Immature natural killer cell (primary cell): ENCODE measurements around the gene SERINC5. TPM values are rescaled to one million over a fixed set of nuclear protein-coding genes. Genes with fewer than 3 reads are reported as not detected.
"Not testable (repeated sequence)": the region's sequence is repeated elsewhere in the genome, so short reads cannot be mapped to it uniquely, and the experiment has no call there.

ENCODE experiments used
- DNase-seq, 3 donors: peaks; one replicate each; pipeline ENCODE4 v3.0.0; 2022; ENCODE audit warnings: mixed read lengths in 1 of 3
- H3K27ac Mint-ChIP-seq, 6 donors: one replicate each; pipeline ENCODE4 v1.8.0; 2020; ENCODE audit warnings: mixed read lengths in 6 of 6, mild to moderate bottlenecking in 5 of 6, inconsistent platforms in 4 of 6, moderate library complexity in 3 of 6
- H3K27me3 Mint-ChIP-seq, 3 donors: one replicate each; pipeline ENCODE4 v1.8.0; 2020 to 2021; ENCODE audit warnings: low read depth in 3 of 3, mild to moderate bottlenecking in 3 of 3, mixed read lengths in 3 of 3, moderate library complexity in 3 of 3, inconsistent platforms in 1 of 3
- H3K36me3 Mint-ChIP-seq, 3 donors: one replicate each; pipeline ENCODE4 v1.8.0; 2020; ENCODE audit warnings: mixed read lengths in 3 of 3, inconsistent platforms in 2 of 3, mild to moderate bottlenecking in 2 of 3
- H3K4me1 Mint-ChIP-seq, 2 donors: one replicate each; pipeline ENCODE4 v1.8.0; 2020; ENCODE audit warnings: inconsistent platforms in 2 of 2, mild to moderate bottlenecking in 2 of 2, mixed read lengths in 2 of 2, moderate library complexity in 1 of 2
- H3K4me3 Mint-ChIP-seq, 5 donors: one replicate each; pipeline ENCODE4 v1.8.0; 2020; ENCODE audit warnings: mild to moderate bottlenecking in 5 of 5, mixed read lengths in 5 of 5, inconsistent platforms in 3 of 5, moderate library complexity in 3 of 5
- H3K9me3 Mint-ChIP-seq, 6 donors: one replicate each; pipeline ENCODE4 v1.8.0; 2020; ENCODE audit warnings: mild to moderate bottlenecking in 6 of 6, mixed read lengths in 6 of 6, inconsistent platforms in 4 of 6, moderate library complexity in 3 of 6
- polyA plus RNA-seq, 3 donors: library from polyadenylated mRNA; unstranded; fragments of 300-500 nt; fragmentation: Illumina TruSeq; gene quantifications; one replicate each; pipeline ENCODE4 v1.2.3, GENCODE V29; 2021

The SERINC5 gene
- polyA plus RNA-seq, 3 donors from 2014 or later, result 0.69 to 2.3 (median 1.1) TPM

DNA sequence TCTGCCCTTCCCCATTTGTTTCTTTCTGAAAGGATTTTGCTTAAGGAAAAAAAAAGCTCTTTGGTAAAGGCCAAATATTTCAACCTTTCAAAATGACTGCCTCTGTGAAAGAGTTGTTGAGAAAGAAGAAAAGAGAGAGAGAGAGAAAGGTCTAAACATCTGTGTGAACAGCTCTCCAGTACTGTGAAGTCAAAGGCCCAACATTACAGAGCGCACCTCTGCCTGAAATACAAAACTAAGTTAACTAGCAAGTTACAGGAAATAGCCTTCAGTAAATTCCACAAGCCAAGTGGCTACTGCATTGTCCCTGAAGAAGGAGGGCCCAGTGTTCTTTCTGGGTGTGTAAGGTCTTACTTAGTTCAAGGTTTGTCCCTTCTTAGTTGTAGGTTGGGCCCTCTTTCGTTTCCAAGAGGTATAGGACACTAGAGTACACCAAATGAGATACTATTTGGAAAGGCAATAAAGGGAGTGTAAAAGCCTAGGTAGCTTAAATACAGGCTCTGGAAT, 116.3 kb downstream of the SERINC5 start:
- H3K27ac Mint-ChIP-seq, result peak overlapping the region in 2 of 6 donors; percentile 4 to 21
- H3K9me3 Mint-ChIP-seq, result no peaks in the 10 kb centered on the region
- H3K4me1 Mint-ChIP-seq, result peaks cover 18% of the 10 kb centered on the region in 2 donors
- H3K27me3 Mint-ChIP-seq, result peaks cover 1 to 2% (median 1%) of the 10 kb centered on the region in 3 donors
- DNase-seq, result no peak
- H3K36me3 Mint-ChIP-seq, result peaks cover 6 to 17% (median 16%) of the 10 kb centered on the region in 3 donors
- no peak overlapping the region for H3K4me3 Mint-ChIP-seq

DNA sequence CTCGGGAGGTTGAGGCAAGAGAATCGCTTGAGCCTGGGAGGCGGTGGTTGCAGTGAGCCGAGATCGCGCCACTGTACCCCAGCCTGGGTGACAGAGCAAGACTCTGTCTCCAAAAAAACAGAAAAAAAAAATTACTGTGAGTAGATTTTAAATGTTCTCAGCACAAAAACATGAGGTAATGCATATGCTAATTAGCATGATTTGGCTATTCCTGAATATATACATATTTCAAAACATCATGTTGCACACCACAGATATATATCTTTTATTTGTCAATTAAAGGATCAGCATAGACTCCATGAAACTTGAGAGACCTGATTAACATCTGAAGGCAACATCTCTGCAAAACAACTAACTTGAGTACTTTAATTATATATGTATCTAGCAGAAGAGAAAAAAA, 117.4 kb downstream of the SERINC5 start:
- peaks cover 1 to 2% (median 1%) of the 10 kb centered on the region in 3 donors for H3K27me3 Mint-ChIP-seq
- H3K27ac Mint-ChIP-seq, result no peak overlapping the region
- no peaks in the 10 kb centered on the region for H3K9me3 Mint-ChIP-seq
- H3K4me1 Mint-ChIP-seq, result peaks cover 18% of the 10 kb centered on the region in 2 donors
- H3K36me3 Mint-ChIP-seq, result peaks cover 0 to 9% (median 8%) of the 10 kb centered on the region in 3 donors
- H3K4me3 Mint-ChIP-seq, result no peak overlapping the region
- no peak for DNase-seq

DNA sequence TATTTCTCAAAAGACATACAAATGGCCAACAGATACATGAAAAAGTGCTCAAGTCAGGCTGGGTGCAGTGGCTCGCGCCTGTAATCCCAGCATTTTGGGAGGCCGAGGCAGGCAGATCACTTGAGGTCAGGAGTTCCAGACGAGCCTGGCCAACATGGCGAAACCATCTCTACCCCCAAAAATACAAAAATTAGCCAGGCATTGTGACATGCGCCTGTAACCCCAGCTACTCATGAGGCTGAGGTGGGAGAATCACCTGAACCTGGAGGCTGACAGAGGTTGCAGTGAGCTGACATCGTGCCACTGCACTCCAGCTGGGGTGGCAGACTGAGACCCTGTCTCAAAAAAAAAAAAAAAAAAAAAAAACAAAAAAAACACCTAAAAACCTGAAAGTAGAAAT, 119.0 kb downstream of the SERINC5 start:
- not testable (repeated sequence) for H3K36me3 Mint-ChIP-seq, H3K9me3 Mint-ChIP-seq, H3K27me3 Mint-ChIP-seq, DNase-seq
- Mint-ChIP-seq H3K4me3 (peak overlapping the region in 1 of 5 donors; percentile 53), H3K4me1 (peaks cover 18% of the 10 kb centered on the region in 2 donors), H3K27ac (peak overlapping the region in 3 of 6 donors; percentile 60 to 83 (median 80))

DNA sequence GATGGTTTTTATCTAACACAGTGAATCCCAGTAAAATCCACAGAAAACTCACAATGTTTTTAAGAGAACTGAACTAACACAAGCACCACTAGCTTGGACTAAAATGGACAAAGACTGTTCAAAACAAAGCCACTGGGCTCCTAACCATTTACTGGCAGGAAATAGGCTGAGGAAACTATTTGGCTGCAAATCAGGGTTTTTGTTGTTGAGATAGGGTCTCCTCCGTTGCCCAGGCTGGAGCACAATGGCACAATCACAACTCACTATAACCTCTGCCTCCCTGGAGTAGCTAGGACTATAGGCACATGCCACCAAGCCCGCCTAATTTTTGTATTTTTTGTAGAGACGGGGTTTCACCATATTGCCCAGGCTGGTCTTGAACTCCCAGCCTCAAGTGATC, 121.0 kb downstream of the SERINC5 start:
- peaks cover 18% of the 10 kb centered on the region in 2 donors for H3K4me1 Mint-ChIP-seq
- DNase-seq, result no peak
- H3K36me3 Mint-ChIP-seq, result no peaks in the 10 kb centered on the region
- no peak overlapping the region for H3K4me3 Mint-ChIP-seq
- no peaks in the 10 kb centered on the region for H3K9me3 Mint-ChIP-seq
- peaks cover 1 to 3% (median 3%) of the 10 kb centered on the region in 3 donors for H3K27me3 Mint-ChIP-seq
- no peak overlapping the region for H3K27ac Mint-ChIP-seq

DNA sequence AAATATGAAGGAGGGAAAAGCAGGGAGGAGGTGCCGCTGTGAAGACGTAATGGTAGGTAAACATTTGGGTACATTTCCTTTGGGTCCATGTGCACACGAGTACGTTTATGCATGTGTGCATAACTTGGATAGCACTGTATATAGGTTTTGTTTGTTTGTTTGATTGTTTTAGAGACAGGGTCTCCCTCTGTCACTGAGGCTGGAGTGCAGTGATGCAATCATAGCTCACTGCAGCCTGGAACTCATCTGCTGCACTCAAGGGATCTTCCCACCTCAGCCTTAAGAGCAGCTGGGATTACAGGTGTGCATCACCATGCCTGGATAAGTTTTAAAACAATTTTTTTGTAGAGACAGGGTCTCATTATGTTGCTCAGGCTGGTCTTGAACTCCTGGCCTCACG, 126.7 kb downstream of the SERINC5 start:
- peaks cover 0 to 5% (median 1%) of the 10 kb centered on the region in 3 donors for H3K27me3 Mint-ChIP-seq
- peaks cover 0 to 2% (median 0%) of the 10 kb centered on the region in 6 donors for H3K9me3 Mint-ChIP-seq
- H3K27ac Mint-ChIP-seq, result no peak overlapping the region
- no peak for DNase-seq
- no peak overlapping the region for H3K4me3 Mint-ChIP-seq
- peaks cover 0 to 8% (median 4%) of the 10 kb centered on the region in 3 donors for H3K36me3 Mint-ChIP-seq
- no peaks in the 10 kb centered on the region for H3K4me1 Mint-ChIP-seq

DNA sequence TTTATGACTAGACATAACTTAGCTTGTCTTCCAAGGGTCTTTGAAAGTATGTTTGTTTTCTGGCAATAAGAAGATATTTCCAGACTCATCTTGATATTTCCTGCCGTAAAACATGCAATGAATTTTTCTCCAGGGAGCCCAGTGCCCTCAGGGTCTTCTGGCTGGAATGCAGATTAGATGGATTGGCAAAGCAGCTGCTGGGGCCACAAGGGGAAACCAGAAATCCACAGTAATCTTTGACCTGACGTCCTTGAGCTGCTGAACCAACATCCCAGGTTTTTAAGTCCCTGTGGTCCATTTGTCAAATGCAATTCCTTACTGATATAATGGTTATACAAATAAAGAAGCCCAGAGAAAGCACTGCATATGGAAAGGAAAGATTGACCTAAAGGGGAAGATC, 127.7 kb downstream of the SERINC5 start:
- Mint-ChIP-seq H3K27ac (no peak overlapping the region), H3K4me1 (no peaks in the 10 kb centered on the region), H3K9me3 (peaks cover 0 to 2% (median 0%) of the 10 kb centered on the region in 6 donors), H3K27me3 (peaks cover 0 to 7% (median 5%) of the 10 kb centered on the region in 3 donors), H3K36me3 (peaks cover 0 to 9% (median 4%) of the 10 kb centered on the region in 3 donors), H3K4me3 (no peak overlapping the region)
- no peak for DNase-seq

DNA sequence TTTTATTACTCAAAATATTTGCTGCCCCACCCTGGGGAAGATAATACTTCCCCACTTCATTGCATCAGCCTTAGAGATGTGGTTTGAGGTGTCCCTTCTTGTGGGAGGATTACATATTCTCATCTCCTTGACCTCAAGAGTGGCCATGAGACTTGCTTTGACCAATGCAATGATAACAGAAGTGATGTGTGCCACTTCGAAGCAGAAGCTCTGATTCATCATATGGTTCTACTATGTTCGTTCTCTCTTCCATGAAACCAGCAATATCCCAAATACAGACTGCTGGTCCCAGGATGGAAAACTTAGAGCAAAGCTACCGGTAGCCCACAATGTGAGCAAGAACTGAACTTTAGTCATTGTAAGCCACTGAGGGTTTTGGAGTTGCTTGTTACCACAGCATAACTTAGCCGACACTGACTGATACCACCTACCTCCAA, 128.7 kb downstream of the SERINC5 start:
- Mint-ChIP-seq H3K36me3 (peaks cover 0 to 9% (median 4%) of the 10 kb centered on the region in 3 donors), H3K4me1 (no peaks in the 10 kb centered on the region), H3K27me3 (peaks cover 0 to 7% (median 5%) of the 10 kb centered on the region in 3 donors), H3K4me3 (no peak overlapping the region), H3K9me3 (peaks cover 0 to 2% (median 0%) of the 10 kb centered on the region in 6 donors), H3K27ac (no peak overlapping the region)
- DNase-seq, result no peak

DNA sequence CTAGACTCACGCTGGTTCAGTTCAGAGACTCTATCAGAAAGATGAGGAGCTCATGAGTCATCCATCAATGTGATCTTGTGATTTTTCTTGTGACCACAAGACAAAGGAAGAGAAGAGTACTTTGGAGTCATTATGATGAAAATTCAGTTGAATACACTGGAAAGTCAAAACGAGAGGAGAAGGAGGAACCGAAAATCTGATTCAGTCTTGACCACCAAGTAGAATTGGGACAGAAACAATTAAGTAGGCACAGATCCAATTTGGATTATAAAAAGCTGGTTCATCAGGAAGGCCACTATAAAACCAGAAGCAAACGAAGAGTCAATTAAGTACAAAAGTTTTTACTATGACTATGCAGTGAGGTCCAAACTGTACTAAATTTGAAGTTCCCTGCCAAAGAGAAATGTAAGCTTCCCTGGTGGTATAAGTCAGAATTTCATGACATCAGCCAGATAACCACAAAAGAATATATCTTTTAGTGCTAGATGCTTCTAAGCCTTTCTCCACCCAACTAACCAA, 129.8 kb downstream of the SERINC5 start:
- no peak for DNase-seq
- Mint-ChIP-seq H3K4me3 (no peak overlapping the region), H3K27ac (peak overlapping the region in 1 of 6 donors; percentile 19), H3K27me3 (peaks cover 0 to 8% (median 5%) of the 10 kb centered on the region in 3 donors), H3K9me3 (peaks cover 0 to 2% (median 0%) of the 10 kb centered on the region in 6 donors), H3K4me1 (no peaks in the 10 kb centered on the region), H3K36me3 (peaks cover 0 to 9% (median 4%) of the 10 kb centered on the region in 3 donors)

DNA sequence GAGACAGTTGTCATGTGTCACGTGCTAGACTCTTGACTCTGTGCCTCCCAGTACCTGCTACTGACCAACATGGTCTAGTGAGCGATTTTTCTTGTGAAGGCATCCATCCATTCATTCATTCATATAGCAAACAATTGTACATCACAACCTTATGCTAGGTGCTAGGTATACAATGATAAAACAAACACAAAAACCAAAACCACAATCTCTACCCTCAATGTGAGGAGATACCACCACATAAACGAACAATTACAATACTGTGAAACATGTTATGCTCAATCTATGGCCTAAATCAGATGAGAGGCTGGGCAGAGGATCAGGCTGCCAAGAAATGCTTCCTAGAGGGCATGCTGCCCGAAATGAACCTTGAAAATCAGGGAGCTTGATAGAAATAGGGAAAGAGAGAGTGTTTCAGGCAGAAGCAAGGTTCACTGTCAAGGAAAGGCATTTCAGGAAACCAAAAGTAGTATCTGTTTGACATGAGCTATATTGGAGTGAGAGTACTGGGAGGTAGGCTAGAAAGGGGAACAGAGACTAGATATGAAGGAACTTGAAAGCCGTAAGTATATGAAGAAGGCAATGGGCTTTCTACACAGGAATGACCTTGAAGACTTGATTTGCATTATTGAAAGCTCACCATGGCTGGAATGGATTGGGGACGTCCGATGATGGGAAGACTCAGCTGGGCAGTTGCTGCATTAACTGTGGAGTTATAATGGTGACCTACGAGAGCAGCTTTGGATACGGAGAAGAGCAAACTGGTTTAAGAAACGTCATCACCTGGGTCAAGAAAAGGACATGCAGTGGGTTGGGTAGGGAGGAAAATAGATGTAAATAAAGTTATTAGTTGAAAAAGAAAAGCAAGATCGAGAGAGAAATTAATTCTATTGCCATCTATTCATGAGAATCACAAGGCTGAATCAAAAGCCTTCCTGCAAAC, 130.6 kb downstream of the SERINC5 start:
- no peaks in the 10 kb centered on the region for H3K4me1 Mint-ChIP-seq
- H3K4me3 Mint-ChIP-seq, result no peak overlapping the region
- peaks cover 0 to 8% (median 2%) of the 10 kb centered on the region in 3 donors for H3K27me3 Mint-ChIP-seq
- H3K27ac Mint-ChIP-seq, result peak overlapping the region in 2 of 6 donors; percentile 10 to 31
- no peak for DNase-seq
- peaks cover 0 to 9% (median 4%) of the 10 kb centered on the region in 3 donors for H3K36me3 Mint-ChIP-seq
- H3K9me3 Mint-ChIP-seq, result peaks cover 0 to 2% (median 0%) of the 10 kb centered on the region in 6 donors

DNA sequence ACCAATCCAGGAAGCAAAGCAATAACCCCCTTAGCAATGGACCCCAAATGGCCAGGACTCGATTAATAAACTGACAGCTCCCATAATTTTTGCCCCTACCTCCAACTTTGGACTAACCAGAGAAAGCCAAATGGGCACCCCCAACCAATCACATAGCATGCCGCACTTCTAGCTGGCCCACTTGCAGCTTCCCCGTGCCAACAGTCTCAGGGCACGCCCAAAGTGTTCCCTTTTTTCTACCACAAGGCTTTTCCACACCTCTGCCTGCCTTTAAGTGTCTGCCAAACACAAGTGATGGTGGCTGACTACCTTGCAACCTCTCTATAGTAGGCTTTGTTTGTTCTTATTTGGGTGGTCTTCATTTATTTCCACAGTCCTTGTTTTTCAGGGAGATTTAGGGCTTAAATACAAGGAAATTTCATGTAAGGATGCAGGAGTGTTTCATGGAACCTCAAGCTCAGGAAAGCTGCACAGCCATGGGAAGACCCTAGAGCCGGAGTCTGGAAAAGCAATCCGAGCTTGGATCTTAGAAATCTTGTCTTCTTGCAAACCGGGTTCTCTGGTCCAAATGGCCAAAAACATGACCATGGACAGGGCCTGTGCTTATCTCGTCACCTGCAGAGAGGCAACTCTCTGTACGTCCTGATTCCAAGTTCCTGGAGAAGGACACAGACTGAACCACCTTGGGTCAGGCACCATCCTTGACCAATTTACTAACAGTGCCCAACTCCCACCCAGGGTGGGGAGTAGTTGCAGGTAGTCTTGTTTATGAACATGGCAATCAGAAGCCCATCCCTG, 131.5 kb downstream of the SERINC5 start:
- DNase-seq, result no peak
- no peaks in the 10 kb centered on the region for H3K4me1 Mint-ChIP-seq
- H3K9me3 Mint-ChIP-seq, result peaks cover 0 to 2% (median 0%) of the 10 kb centered on the region in 6 donors
- no peak overlapping the region for H3K4me3 Mint-ChIP-seq
- peaks cover 2 to 8% (median 2%) of the 10 kb centered on the region in 3 donors for H3K27me3 Mint-ChIP-seq
- H3K36me3 Mint-ChIP-seq, result peaks cover 0 to 9% (median 4%) of the 10 kb centered on the region in 3 donors
- peak overlapping the region in 1 of 6 donors; percentile 2 for H3K27ac Mint-ChIP-seq

DNA sequence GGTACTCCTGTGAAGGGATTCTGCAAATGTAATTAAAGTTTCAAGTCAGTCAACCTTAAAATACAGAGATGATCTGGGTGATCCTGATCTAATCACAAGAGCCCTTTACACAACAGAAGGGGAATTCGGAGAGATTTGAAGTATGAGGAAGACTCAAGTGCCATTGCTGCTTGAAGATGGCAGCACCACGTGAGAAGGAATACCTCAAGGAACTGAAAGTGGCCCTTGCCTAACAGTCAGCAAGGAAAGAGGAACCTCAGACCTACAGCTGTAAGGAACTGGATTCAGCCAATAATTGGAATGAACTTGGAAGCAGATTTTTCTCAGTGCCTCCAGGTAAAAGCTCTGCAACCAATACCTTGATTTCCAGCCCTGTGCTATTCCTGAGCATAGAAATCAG, 133.3 kb downstream of the SERINC5 start:
- H3K36me3 Mint-ChIP-seq, result peaks cover 0 to 9% (median 4%) of the 10 kb centered on the region in 3 donors
- peaks cover 3% of the 10 kb centered on the region in 2 donors for H3K4me1 Mint-ChIP-seq
- H3K27me3 Mint-ChIP-seq, result peaks cover 0 to 8% (median 2%) of the 10 kb centered on the region in 3 donors
- DNase-seq, result no peak
- H3K9me3 Mint-ChIP-seq, result peaks cover 0 to 2% (median 0%) of the 10 kb centered on the region in 6 donors
- H3K4me3 Mint-ChIP-seq, result no peak overlapping the region
- H3K27ac Mint-ChIP-seq, result no peak overlapping the region

DNA sequence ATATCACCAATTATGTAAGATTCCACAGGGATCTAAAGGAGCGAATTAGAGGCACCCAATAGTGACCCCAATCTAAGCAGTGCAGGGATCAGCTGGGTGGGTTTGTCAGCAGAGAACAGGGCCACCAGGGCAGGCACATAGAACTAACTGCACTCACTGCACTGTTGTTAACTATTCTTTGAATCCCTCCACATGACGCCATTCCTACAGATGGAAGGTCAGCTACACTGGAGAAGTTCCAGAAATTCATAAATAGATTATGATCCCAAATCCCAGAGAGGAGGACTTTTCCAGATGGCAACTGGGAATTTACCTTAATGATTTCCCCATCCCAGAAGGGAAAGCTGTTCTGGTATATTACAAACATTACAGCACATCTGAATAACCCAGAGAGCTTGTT, 136.5 kb downstream of the SERINC5 start:
- Mint-ChIP-seq H3K27ac (no peak overlapping the region), H3K4me3 (no peak overlapping the region), H3K27me3 (peaks cover 0 to 8% (median 2%) of the 10 kb centered on the region in 3 donors), H3K9me3 (no peaks in the 10 kb centered on the region), H3K4me1 (peaks cover 7 to 16% of the 10 kb centered on the region in 2 donors), H3K36me3 (peaks cover 0 to 4% (median 0%) of the 10 kb centered on the region in 3 donors)
- DNase-seq, result no peak

DNA sequence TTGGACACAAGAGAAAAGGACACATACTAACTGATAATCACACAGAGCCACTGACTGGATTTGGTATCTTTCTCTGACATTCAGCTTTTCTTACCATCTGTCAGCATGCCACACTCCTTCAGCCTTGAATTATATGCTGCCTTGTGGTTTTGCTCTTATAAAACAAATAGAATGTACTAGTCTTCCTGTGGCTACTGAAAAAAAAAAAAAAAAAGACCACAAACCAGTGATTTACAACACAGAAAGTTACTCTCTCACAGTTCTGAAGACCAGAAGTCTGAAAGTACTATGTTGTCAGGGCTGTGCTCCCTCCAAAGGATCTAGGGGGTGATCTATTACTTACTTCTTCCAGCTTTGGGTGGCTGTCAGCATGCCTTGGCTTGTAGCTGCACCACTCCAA, 138.4 kb downstream of the SERINC5 start:
- no peak for DNase-seq
- peaks cover 7 to 16% of the 10 kb centered on the region in 2 donors for H3K4me1 Mint-ChIP-seq
- H3K9me3 Mint-ChIP-seq, result no peaks in the 10 kb centered on the region
- H3K27ac Mint-ChIP-seq, result no peak overlapping the region
- peaks cover 0 to 2% (median 2%) of the 10 kb centered on the region in 3 donors for H3K27me3 Mint-ChIP-seq
- no peak overlapping the region for H3K4me3 Mint-ChIP-seq
- peaks cover 0 to 3% (median 0%) of the 10 kb centered on the region in 3 donors for H3K36me3 Mint-ChIP-seq
